Endothelial cell (in vitro differentiated cells): ENCODE data around the gene ARHGEF28. TPM values are rescaled to one million over a fixed set of nuclear protein-coding genes. Genes with fewer than 3 reads are reported as not detected.

ENCODE experiments used
- DNase-seq: peaks from one replicate; pipeline ENCODE4 v3.0.0; 2021; ENCODE audit warnings: low spot score
- H3K27ac Mint-ChIP-seq: one replicate; pipeline ENCODE4 v1.8.0; 2021; ENCODE audit warnings: mixed read lengths, inconsistent platforms; ENCODE audit not compliant: unreplicated experiment
- H3K27me3 Mint-ChIP-seq: one replicate; pipeline ENCODE4 v1.8.0; 2021; ENCODE audit warnings: mild to moderate bottlenecking, moderate library complexity, mixed read lengths, inconsistent platforms; ENCODE audit not compliant: unreplicated experiment
- H3K36me3 Mint-ChIP-seq: one replicate; pipeline ENCODE4 v1.8.0; 2021; ENCODE audit warnings: mild to moderate bottlenecking, low read depth, mixed read lengths, inconsistent platforms; ENCODE audit not compliant: unreplicated experiment
- H3K4me1 Mint-ChIP-seq: one replicate; pipeline ENCODE4 v1.8.0; 2021; ENCODE audit warnings: mild to moderate bottlenecking, mixed read lengths, inconsistent platforms; ENCODE audit not compliant: unreplicated experiment
- H3K4me3 Mint-ChIP-seq: one replicate; pipeline ENCODE4 v1.8.0; 2021; ENCODE audit warnings: mild to moderate bottlenecking, mixed read lengths, inconsistent platforms; ENCODE audit not compliant: unreplicated experiment
- H3K9me3 Mint-ChIP-seq: one replicate; pipeline ENCODE4 v1.8.0; 2021; ENCODE audit warnings: mixed read lengths, inconsistent platforms; ENCODE audit not compliant: unreplicated experiment
- total RNA-seq: library from RNA; stranded (reverse); fragmentation: NEBNext Ultra II Directional; extraction: Animal tissue kit (Norgen Biotek cat#: 25700); gene quantifications from one replicate; pipeline ENCODE4 v1.2.1, GENCODE V29; 2021; ENCODE audit not compliant: unreplicated experiment
- TF ChIP-seq, protein P1 (sequence below): fragments of 200-600 bp; sonication (generic); IDR thresholded peaks from one replicate; pipeline ENCODE4 v1.5.0; 2021; ENCODE audit warnings: antibody characterized with exemption; ENCODE audit not compliant: unreplicated experiment

ARHGEF28 gene
- total RNA-seq, 1 donor from 2014 or later, result 1.5 TPM

- Mint-ChIP-seq H3K4me1 (peaks cover 10% of the 10 kb centered on the region), H3K36me3 (no peaks in the 10 kb centered on the region), H3K4me3 (no peak overlapping the region), H3K9me3 (no peaks in the 10 kb centered on the region), H3K27ac (no peak overlapping the region), H3K27me3 (peaks cover 2% of the 10 kb centered on the region)
- DNase-seq, result no peak
- TF ChIP-seq, protein P1, sequence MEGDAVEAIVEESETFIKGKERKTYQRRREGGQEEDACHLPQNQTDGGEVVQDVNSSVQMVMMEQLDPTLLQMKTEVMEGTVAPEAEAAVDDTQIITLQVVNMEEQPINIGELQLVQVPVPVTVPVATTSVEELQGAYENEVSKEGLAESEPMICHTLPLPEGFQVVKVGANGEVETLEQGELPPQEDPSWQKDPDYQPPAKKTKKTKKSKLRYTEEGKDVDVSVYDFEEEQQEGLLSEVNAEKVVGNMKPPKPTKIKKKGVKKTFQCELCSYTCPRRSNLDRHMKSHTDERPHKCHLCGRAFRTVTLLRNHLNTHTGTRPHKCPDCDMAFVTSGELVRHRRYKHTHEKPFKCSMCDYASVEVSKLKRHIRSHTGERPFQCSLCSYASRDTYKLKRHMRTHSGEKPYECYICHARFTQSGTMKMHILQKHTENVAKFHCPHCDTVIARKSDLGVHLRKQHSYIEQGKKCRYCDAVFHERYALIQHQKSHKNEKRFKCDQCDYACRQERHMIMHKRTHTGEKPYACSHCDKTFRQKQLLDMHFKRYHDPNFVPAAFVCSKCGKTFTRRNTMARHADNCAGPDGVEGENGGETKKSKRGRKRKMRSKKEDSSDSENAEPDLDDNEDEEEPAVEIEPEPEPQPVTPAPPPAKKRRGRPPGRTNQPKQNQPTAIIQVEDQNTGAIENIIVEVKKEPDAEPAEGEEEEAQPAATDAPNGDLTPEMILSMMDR, result no peak
Measured at GRCh38 chr5:73946278-73946677, 320.3 kb downstream of the ARHGEF28 start.

DNA sequence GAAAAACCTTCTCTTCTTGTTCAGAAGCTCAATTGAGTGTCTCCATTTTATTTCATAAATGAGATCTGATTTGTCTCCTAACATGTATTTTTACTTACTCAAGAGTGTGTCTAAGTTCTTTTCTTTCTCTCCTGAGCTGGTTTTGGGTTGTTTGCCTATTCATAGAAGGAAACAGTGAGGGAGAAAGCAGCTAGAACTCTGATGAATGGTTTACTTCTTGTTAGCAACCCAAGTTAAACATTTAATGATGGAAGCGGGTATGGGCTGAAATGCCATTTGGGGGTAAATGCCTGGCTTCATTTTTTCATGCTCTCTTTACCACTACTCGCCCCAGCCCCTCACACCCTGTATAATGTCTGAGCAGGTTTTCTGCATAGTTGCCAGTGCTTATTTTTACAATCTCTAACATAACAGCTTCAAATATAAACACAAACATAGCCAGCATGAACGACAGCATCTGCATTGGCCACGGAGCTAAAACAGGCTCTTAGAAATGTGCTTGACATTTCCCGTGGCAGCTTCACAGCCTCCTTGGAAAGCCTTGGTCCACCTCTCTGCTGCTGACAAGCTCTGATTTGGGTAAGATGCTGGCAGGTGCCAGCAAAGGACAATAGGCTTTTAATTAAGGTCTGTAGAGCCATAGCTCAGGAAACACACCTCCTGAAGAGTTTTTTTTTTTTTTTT lies 321.1 kb downstream of the ARHGEF28 start:
- H3K4me1 Mint-ChIP-seq, result peaks cover 10% of the 10 kb centered on the region
- TF ChIP-seq, protein P1, result no peak
- H3K9me3 Mint-ChIP-seq, result no peaks in the 10 kb centered on the region
- H3K4me3 Mint-ChIP-seq, result no peak overlapping the region
- no peak for DNase-seq
- H3K36me3 Mint-ChIP-seq, result no peaks in the 10 kb centered on the region
- no peak overlapping the region for H3K27ac Mint-ChIP-seq
- peaks cover 2% of the 10 kb centered on the region for H3K27me3 Mint-ChIP-seq

DNA sequence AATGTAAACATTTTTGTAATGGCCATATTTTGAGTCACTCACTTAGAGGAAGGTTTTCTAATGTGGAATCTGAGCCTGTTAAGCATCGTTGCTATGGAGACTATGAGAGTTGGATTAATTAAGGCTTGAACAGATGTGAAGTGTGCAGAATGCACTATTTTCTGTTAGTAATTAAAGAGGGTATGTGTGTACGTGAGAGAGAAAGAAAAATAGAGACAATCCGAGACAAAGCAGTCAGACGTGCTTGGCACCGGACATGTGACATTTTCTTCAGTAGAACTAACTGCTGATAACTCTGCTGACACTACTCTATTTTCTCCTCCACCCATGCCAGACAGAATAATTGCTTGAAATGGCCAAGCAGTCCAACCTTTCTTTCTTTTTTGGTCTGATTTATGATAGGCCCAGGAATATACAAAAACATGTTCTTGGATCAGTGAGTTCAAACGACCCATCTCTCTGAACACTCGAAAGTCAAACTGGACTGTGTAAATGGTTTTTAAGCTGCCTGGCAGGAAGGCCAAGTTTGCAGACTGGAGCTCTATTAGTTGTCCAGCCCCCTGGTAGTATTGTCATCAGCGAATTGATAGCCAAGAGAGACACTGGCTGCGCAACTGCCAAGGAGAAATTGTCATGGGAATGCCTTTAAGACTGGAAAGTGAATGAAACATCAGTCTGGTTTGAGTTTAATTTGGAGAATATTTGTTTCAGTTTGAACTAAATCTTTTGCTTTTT lies 322.1 kb downstream of the ARHGEF28 start:
- Mint-ChIP-seq H3K9me3 (no peaks in the 10 kb centered on the region), H3K36me3 (no peaks in the 10 kb centered on the region), H3K27ac (no peak overlapping the region), H3K4me3 (no peak overlapping the region), H3K27me3 (peaks cover 2% of the 10 kb centered on the region), H3K4me1 (peaks cover 10% of the 10 kb centered on the region)
- TF ChIP-seq, protein P1, result no peak
- DNase-seq, result no peak

DNA sequence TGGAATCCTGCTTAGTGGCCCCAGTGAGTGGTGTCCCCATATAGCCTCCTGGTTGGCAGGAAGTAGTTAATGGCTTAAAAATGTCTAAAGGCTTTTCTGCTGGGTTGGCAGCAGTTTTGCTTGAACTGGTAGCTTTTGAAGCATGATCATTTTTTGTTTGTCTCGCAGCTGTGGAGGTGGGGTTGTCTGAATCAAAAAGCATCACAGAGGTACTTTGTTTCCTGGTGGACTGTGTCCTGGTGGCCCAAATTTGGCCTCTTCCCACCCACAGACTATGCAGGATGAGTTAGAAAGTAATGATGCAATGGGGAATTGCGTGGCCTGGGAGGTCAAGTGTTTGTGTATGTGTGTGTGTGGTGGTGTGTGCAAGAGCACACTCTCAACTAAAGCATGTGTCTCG lies 322.7 kb downstream of the ARHGEF28 start:
- Mint-ChIP-seq H3K36me3 (no peaks in the 10 kb centered on the region), H3K27me3 (peaks cover 2% of the 10 kb centered on the region), H3K27ac (no peak overlapping the region), H3K9me3 (no peaks in the 10 kb centered on the region), H3K4me3 (no peak overlapping the region), H3K4me1 (peaks cover 10% of the 10 kb centered on the region)
- DNase-seq, result no peak
- TF ChIP-seq, protein P1, result no peak

GRCh38 chr5:73950441-73950873 lies 324.5 kb downstream of the ARHGEF28 start:
- Mint-ChIP-seq H3K27ac (no peak overlapping the region), H3K27me3 (peaks cover 4% of the 10 kb centered on the region)

More at GRCh38 chr5:73950441-73950873, 324.5 kb downstream of the ARHGEF28 start:
- Mint-ChIP-seq H3K4me1 (peaks cover 10% of the 10 kb centered on the region), H3K36me3 (no peaks in the 10 kb centered on the region), H3K9me3 (no peaks in the 10 kb centered on the region), H3K4me3 (no peak overlapping the region)
- TF ChIP-seq, protein P1, result no peak
- DNase-seq, result no peak
